HG03025 (cell line): ENCODE results near the gene FGD6.
"Not testable (repeated sequence)": the region's sequence is repeated elsewhere in the genome, so short reads cannot be mapped to it uniquely, and the experiment has no call there.

Experiments used
- ATAC-seq: cut with Tn5 transposase; IDR thresholded peaks from one replicate; pipeline ENCODE4 v1.9.1; 2021; ENCODE audit warnings: mild to moderate bottlenecking, moderate library complexity; ENCODE audit not compliant: unreplicated experiment, low FRiP score

Gene FGD6

GRCh38 chr12:95235621-95236020, 18.4 kb upstream of the FGD6 start:
- not testable (repeated sequence) for ATAC-seq

- not testable (repeated sequence) for ATAC-seq
Observed at GRCh38 chr12:95234187-95234586, 16.9 kb upstream of the FGD6 start.

DNA sequence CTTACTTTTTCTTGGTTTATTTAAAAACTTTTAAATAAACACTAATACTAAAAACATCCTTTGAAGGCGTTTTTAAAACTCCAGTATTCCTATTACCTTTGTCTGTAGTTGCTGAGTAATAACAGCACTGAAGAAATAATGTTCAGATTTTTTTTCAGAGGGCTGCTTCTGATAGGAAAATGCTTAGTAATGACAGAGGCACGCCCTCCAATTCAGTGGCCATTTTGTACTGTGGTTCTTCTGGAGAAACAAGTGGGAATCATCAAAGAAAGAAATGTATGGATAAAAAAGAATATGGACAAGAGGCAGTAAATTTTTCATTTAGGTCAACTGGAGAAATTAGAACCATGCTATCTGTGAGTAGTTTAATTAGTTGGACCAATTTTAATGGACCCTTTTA, 13.9 kb upstream of the FGD6 start:
- no peak for ATAC-seq

DNA sequence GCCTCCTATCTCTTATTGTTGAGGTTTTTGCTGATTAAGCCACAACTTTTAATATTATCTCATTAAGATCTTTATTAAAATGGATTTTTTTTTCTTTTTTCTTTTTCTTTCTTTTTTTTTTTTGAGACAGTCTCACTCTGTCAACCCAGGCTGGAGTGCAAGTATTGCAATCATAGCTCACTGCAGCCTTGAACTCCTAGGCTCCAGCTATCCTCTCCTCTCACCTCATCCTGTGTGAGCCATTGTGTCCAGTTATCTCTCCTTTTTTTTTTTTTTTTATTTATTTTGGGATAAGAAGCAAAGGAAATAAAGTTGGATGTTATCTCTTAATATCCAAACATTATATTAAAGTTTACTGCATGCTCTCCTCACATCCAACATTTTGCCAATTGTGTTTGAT, 13.0 kb upstream of the FGD6 start:
- no peak for ATAC-seq

- no peak for ATAC-seq
Observed at GRCh38 chr12:95229636-95230035, 12.4 kb upstream of the FGD6 start.

DNA sequence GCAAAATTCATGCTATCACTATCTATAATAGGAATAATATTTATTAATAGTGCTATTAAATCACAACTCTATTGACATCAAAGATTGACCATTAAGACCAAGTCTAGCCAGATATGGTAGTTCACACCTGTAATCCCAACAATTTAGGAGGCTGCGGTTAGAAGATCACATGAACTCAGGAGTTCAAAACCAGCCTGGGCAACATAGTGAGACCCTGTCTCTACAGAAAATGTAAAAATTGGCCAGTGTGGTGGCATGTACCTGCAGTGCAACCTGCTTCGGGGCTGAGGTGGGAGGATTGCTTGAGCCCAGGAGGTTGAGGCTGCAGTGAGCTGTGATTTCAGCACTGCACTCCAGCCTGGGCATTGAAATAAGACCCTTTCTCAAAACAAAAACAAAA, 11.3 kb upstream of the FGD6 start:
- ATAC-seq = no peak

GRCh38 chr12:95227818-95228356, 10.6 kb upstream of the FGD6 start:
- ATAC-seq = no peak

- ATAC-seq = no peak
Observed at GRCh38 chr12:95225645-95226212, 8.5 kb upstream of the FGD6 start.

DNA sequence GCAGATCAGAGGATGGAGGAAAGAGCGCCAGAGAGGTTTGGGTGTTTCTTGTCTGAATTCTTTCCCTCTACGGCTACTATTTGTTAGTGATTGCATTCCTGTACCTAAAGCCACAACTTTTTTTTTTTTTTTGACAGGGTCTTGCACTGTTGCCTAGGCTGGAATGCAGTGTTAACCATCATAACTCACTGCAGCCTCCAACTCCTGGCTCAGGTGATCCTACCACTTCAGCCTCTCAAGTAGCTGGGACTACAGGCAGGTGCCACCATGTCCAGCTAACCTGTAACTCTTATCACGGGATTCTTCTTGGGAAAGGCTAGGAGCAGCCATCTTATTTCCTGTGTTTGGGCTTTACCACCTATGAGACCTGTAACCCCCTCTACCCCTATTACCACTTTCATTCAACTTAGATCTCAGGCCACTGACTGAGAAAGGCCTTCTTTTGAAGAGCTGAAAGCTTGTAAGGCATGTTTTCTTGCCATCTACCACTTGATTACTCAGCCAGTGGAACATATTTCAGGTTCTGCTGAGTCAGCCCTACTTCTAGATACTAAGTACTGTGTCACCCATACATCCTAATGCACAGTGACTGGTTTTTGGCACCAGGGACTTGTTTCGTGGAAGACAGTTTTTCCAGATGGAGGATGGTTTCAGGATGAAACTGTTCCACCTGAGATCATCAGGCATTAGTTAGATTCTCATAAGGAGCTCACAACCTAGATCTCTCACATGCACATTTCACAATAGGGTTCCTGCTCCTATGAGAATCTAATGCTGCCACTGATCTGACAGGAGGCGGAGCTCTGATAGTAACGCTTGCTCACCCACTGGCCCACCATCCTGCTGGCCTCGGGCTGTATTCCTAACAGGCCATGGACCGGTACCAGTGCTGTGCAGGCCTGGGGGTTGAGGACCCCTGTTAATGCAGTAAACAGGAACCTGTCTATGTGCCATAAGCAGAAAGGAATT, 7.2 kb upstream of the FGD6 start:
- no peak for ATAC-seq

DNA sequence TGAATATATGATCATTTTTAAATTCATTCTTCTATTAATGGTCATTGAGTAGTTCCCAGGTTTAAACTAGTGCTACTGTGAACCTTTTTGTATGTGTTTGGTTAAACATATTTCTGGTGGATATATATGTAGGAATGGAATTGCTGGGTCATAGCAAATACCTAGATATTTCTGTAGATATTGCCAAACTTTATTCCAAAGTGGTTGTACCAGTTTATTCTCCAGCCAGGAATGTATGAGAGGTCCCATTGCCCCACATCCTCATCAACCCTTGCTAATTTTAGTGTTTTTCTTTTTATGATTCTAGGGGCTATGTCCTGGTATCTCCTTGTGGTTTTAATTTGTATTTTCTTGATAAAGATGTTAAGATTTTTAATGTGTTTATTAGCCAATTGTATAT, 3.5 kb upstream of the FGD6 start:
- ATAC-seq = no peak

- no peak for ATAC-seq
Observed at GRCh38 chr12:95220190-95220589, 2.9 kb upstream of the FGD6 start.

GRCh38 chr12:95218150-95219133, 1.2 kb upstream of the FGD6 start:
- peak; percentile 4 for ATAC-seq

DNA sequence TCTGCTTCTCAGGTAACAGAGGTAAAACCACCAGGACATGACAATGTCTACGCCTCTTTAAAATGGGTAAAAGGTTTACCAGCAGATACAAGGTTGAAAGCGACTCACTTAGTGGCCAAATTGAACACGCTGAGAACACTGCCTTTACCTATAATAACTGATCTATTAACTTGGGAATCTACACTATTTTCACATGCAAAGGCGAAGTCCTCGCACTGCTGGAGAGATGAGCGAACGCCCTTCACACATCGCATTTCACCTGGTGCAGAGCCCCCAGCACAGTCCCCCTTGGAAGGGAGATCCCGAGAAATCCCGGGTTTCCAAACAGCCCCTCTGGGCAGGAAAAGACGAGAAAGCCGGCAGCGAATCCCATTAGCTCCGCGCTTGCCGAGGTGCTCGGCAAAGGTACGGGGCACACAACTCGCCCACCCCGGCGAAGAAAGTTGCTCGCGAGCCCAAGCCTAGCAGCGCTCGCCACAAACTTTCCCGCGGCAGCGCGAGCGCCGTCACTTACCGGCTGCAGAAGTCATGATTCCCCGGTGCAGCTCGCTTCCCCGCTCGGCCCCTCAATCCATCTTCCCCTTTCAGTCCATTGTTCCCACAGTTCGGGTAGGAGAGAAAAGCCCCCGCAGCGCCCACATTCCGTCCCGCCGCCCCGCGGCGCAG, 423 bp downstream of the FGD6 start:
- peak; percentile 33 for ATAC-seq

- no peak for ATAC-seq
Observed at GRCh38 chr12:95215949-95216348, 1.3 kb downstream of the FGD6 start.

- ATAC-seq = no peak
Observed at GRCh38 chr12:95214466-95214865, 2.8 kb downstream of the FGD6 start.

- no peak for ATAC-seq
Observed at GRCh38 chr12:95213928-95214327, 3.3 kb downstream of the FGD6 start.

DNA sequence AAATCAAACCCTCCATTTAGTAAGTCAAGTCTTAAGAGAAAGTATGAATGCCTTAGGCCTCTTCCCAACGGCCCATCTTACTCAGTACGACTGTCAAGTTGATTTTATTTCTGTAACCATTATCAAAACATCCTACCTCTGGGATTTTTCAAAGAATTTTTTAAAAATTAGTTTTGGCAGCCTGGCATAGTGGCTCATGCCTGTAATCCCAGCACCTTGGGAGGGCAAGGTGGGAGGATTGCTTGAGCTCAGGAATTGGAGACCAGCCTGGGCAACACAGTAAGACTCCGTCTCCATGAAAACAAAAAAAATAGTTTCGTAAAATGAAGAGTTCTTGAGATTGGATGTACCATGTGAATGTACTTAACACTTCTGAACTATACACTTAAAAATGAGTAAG, 4.1 kb downstream of the FGD6 start:
- no peak for ATAC-seq

DNA sequence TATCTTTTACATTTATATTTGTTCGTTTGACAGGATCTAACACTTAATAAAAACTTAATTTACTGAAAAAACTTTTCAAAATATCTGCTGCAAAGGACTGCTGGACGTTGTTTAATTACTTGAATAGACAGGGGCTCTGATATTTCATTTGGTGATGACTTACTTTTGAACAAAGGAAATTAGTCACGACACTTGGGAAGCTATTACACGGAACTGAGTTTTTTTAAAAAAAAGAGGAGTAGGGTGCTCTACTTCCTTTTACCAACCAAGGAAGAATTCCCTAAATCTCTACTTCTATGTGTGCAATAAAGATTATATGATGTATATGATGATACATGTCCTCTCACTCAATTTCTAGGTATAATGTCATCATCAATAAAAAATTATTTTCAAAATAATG, 4.7 kb downstream of the FGD6 start:
- no peak for ATAC-seq

GRCh38 chr12:95208678-95209077, 8.6 kb downstream of the FGD6 start:
- no peak for ATAC-seq

GRCh38 chr12:95207407-95207806, 9.9 kb downstream of the FGD6 start:
- ATAC-seq = no peak
